CD14-positive monocyte (primary cell): ENCODE results near the gene TEX36. TPM values are rescaled to one million over a fixed set of nuclear protein-coding genes. Genes with fewer than 3 reads are reported as not detected.
A peak's percentile ranks its signal among the peaks of the same experiment; 100 is the strongest.
"Not testable (repeated sequence)": the region's sequence is repeated elsewhere in the genome, so short reads cannot be mapped to it uniquely, and the experiment has no call there.

Experiments used
- DNase-seq, 3 donors: peaks; one replicate each; pipeline ENCODE4 v3.0.0-alpha.2; 2011 to 2022
- H2AFZ ChIP-seq: 2 replicates; pipeline ENCODE4 v1.6.0; 2012; ENCODE audit warnings: mild to moderate bottlenecking, low read depth, low read length, inconsistent platforms; ENCODE audit not compliant: insufficient read depth, poor library complexity, severe bottlenecking
- H3K27ac ChIP-seq, 2 donors: 1 replicate in 1 of 2; 2 replicates in 1 of 2; pipeline ENCODE4 v1.5.1; 2012 to 2013; ENCODE audit warnings: low read length in 2 of 2, control low read depth in 1 of 2, inconsistent platforms in 1 of 2, low read depth in 1 of 2, mild to moderate bottlenecking in 1 of 2
- H3K27me3 ChIP-seq, 2 donors: one replicate each; pipeline versions ENCODE4 v1.6.0 to v1.6.1; 2011 to 2013; ENCODE audit warnings: low read length in 2 of 2; ENCODE audit not compliant: control insufficient read depth in 2 of 2, insufficient read depth in 2 of 2
- H3K36me3 ChIP-seq, 2 donors: replicated peaks in 1 of 2; 1 replicate in 1 of 2; 2 replicates in 1 of 2; pipeline versions ENCODE4 v1.5.1 to v1.6.1; 2012 to 2013; ENCODE audit warnings: low read length in 2 of 2, control low read depth in 1 of 2, inconsistent platforms in 1 of 2, mild to moderate bottlenecking in 1 of 2; ENCODE audit not compliant: insufficient read depth in 2 of 2, control insufficient read depth in 1 of 2
- H3K4me1 ChIP-seq, 2 donors: 1 replicate in 1 of 2; 2 replicates in 1 of 2; pipeline versions ENCODE4 v1.5.1 to v1.6.1; 2012 to 2013; ENCODE audit warnings: low read length in 2 of 2, control low read depth in 1 of 2, inconsistent platforms in 1 of 2, mild to moderate bottlenecking in 1 of 2, moderate library complexity in 1 of 2; ENCODE audit not compliant: insufficient read depth in 2 of 2, control insufficient read depth in 1 of 2
- H3K4me2 ChIP-seq: replicated peaks from 2 replicates; pipeline ENCODE3; 2012; ENCODE audit warnings: low read length, moderate library complexity, mild to moderate bottlenecking; ENCODE audit not compliant: poor library complexity, severe bottlenecking; ENCODE audit errors: extremely low read depth
- H3K4me3 ChIP-seq, 3 experiments: fragments of 200-600 bp in 1 of 3; sonication (generic) in 1 of 3; replicated peaks in 1 of 3; 1 replicate in 2 of 3; 2 replicates in 1 of 3; pipeline ENCODE4 v1.5.1; 2011 to 2013; ENCODE audit warnings: low read length in 3 of 3, mild to moderate bottlenecking in 3 of 3, control low read depth in 2 of 3, low read depth in 2 of 3, inconsistent platforms in 1 of 3, moderate library complexity in 1 of 3
- H3K79me2 ChIP-seq: 2 replicates; pipeline ENCODE4 v1.6.0; 2012; ENCODE audit warnings: mild to moderate bottlenecking, control low read depth, inconsistent platforms, low read length, moderate library complexity; ENCODE audit not compliant: insufficient read depth
- H3K9ac ChIP-seq: 2 replicates; pipeline ENCODE4 v1.6.0; 2017; ENCODE audit warnings: low read length, mild to moderate bottlenecking; ENCODE audit not compliant: insufficient read depth, poor library complexity, severe bottlenecking
- H3K9me3 ChIP-seq, 2 donors: replicated peaks in 1 of 2; 1 replicate in 1 of 2; 2 replicates in 1 of 2; pipeline versions ENCODE4 v1.5.1 to v1.6.1; 2012 to 2013; ENCODE audit warnings: low read length in 2 of 2, control low read depth in 1 of 2; ENCODE audit not compliant: control insufficient read depth in 1 of 2, insufficient read depth in 1 of 2
- H4K20me1 ChIP-seq: 2 replicates; pipeline ENCODE4 v1.6.0; 2012; ENCODE audit warnings: mild to moderate bottlenecking, low read length, control low read depth, moderate library complexity; ENCODE audit not compliant: insufficient read depth
- H3K27ac Mint-ChIP-seq, 7 donors: one replicate each; pipeline ENCODE4 v1.8.0; 2020; ENCODE audit warnings: mild to moderate bottlenecking in 7 of 7, mixed read lengths in 7 of 7, moderate library complexity in 6 of 7, inconsistent platforms in 2 of 7
- H3K27me3 Mint-ChIP-seq, 3 donors: one replicate each; pipeline ENCODE4 v1.8.0; 2021 to 2022; ENCODE audit warnings: low read depth in 3 of 3, mild to moderate bottlenecking in 3 of 3, mixed read lengths in 3 of 3, moderate library complexity in 3 of 3, inconsistent platforms in 1 of 3
- H3K36me3 Mint-ChIP-seq, 2 donors: one replicate each; pipeline ENCODE4 v1.8.0; 2020; ENCODE audit warnings: mixed read lengths in 2 of 2, inconsistent platforms in 1 of 2, mild to moderate bottlenecking in 1 of 2
- H3K4me1 Mint-ChIP-seq: one replicate; pipeline ENCODE4 v1.8.0; 2020; ENCODE audit warnings: mild to moderate bottlenecking, mixed read lengths
- H3K4me3 Mint-ChIP-seq, 2 donors: one replicate each; pipeline ENCODE4 v1.8.0; 2020; ENCODE audit warnings: mild to moderate bottlenecking in 2 of 2, mixed read lengths in 2 of 2, moderate library complexity in 1 of 2
- H3K9me3 Mint-ChIP-seq, 7 donors: one replicate each; pipeline ENCODE4 v1.8.0; 2020 to 2022; ENCODE audit warnings: mixed read lengths in 7 of 7, mild to moderate bottlenecking in 6 of 7, moderate library complexity in 6 of 7, inconsistent platforms in 2 of 7
- CTCF ChIP-seq: fragments of 200-600 bp; IDR thresholded peaks from one replicate; pipeline ENCODE4 v1.8.0; 2022; ENCODE audit warnings: antibody characterized with exemption, mild to moderate bottlenecking
- WGBS: methylation state at CpG from one replicate; pipeline ENCODE4 v1.1.5; 2013; ENCODE audit warnings: missing lambda C conversion rate; ENCODE audit not compliant: insufficient coverage; 5-methylcytosine and 5-hydroxymethylcytosine counted together
- intact Hi-C, 2 donors: fragments of 100-400 bp; cut with micrococcal nuclease; formaldehyde crosslinking; loops; one replicate each; pipeline versions ENCODE4 v1.15.0 to v1.15.1; 2023
- polyA plus RNA-seq, 3 donors: library from polyadenylated mRNA; depleted of rRNA in 1 of 3; unstranded in 2 of 3; stranded (reverse) in 1 of 3; fragments of 300-500 nt in 2 of 3; fragments of >200 nt in 1 of 3; fragmentation: Illumina TruSeq in 2 of 3; gene quantifications; 1 replicate in 2 of 3; 2 replicates in 1 of 3; pipeline ENCODE4 v1.2.3, GENCODE V29; 2012 to 2021

Gene TEX36
- polyA plus RNA-seq, 3 donors: not detected

GRCh38 chr10:125719173-125720001 lies 36.4 kb upstream of the TEX36 start, which contains the start of gene EDRF1:
Gene EDRF1, plus strand, starts transcription at chr10:125719709. Its CDS starts 99 bp downstream, at chr10:125719808.
- no peak for TF ChIP-seq CTCF
- Histone ChIP-seq H3K9ac (peak within 1 kb of the TSS; percentile 99), H3K36me3 (peaks cover 30 to 34% of the 10 kb centered on the region in 2 donors), H2AFZ (peak within 1 kb of the TSS; percentile 99), H3K4me1 (peaks cover 14 to 25% of the 10 kb centered on the region in 2 donors), H3K79me2 (peaks cover 20% of the 10 kb centered on the region), H3K9me3 (peaks cover 0 to 5% of the 10 kb centered on the region in 2 donors), H3K27me3 (no peaks in the 10 kb centered on the region), H3K4me3 (peak within 1 kb of the TSS; percentile 86 to 99 (median 92)), H3K27ac (peak within 1 kb of the TSS; percentile 78 to 99), H3K4me2 (peak within 1 kb of the TSS; percentile 99), H4K20me1 (no peaks in the 10 kb centered on the region)
- Mint-ChIP-seq H3K27me3 (peaks cover 0 to 2% (median 0%) of the 10 kb centered on the region in 3 donors), H3K4me1 (peaks cover 15% of the 10 kb centered on the region), H3K9me3 (peaks cover 0 to 22% (median 14%) of the 10 kb centered on the region in 7 donors), H3K36me3 (peaks cover 27 to 30% of the 10 kb centered on the region in 2 donors), H3K27ac (peak within 1 kb of the TSS; percentile 92 to 98 (median 96)), H3K4me3 (peak within 1 kb of the TSS; percentile 98)
- 0% methylated on average over 64 of the region's 72 CpGs for WGBS
- peak; percentile 98 to 99 (median 98) for DNase-seq
- intact Hi-C loops: loop anchor here (5.0 to 10.0 kb wide), 4 partner anchors 105 to 805 kb away; partner anchors contain the start of genes BCCIP (in 1 of the 2), CTBP2 (in 1 of the 2) and UROS (in 1 of the 2)

DNA sequence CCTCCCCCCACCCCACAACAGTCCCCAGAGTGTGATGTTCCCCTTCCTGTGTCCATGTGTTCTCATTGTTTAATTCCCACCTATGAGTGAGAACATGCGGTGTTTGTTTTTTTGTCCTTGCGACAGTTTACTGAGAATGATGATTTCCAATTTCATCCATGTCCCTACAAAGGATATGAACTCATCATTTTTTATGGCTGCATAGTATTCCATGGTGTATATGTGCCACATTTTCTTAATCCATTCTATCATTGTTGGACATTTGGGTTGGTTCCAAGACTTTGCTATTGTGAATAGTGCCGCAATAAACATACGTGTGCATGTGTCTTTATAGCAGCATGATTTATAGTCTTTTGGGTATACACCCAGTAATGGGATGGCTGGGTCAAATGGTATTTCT lies 31.8 kb upstream of the TEX36 start:
- H3K9ac ChIP-seq, H3K4me1 ChIP-seq, H3K79me2 ChIP-seq, H3K4me1 Mint-ChIP-seq, H3K27ac ChIP-seq, H3K4me3 Mint-ChIP-seq, H3K36me3 Mint-ChIP-seq, H3K27me3 ChIP-seq, H3K4me2 ChIP-seq, H3K36me3 ChIP-seq, H3K27me3 Mint-ChIP-seq, H3K4me3 ChIP-seq, H2AFZ ChIP-seq, DNase-seq, H4K20me1 ChIP-seq, H3K27ac Mint-ChIP-seq: not testable (repeated sequence)
- WGBS: no CpG with 5 or more reads among the region's 4 CpGs
- intact Hi-C loops: loop anchor here (5.0 to 10.0 kb wide), 3 partner anchors 550 to 800 kb away; partner anchors contain the start of gene CTBP2 (in 1 of the 2)
- peaks cover 12 to 45% (median 38%) of the 10 kb centered on the region in 7 donors for H3K9me3 Mint-ChIP-seq
- peaks cover 20 to 28% of the 10 kb centered on the region in 2 donors for H3K9me3 ChIP-seq
